GM19240 (cell line): ENCODE data around the gene VOPP1.

Experiments
- DNase-seq: peaks from one replicate; pipeline ENCODE4 v3.0.0; 2011; ENCODE audit warnings: low spot score; ENCODE audit not compliant: insufficient read length

Gene VOPP1

GRCh38 chr7:55438757-55439525 lies 133.4 kb downstream of the VOPP1 start:
- DNase-seq, result no peak

- DNase-seq, result no peak
These were observed 134.1 kb downstream of the VOPP1 start for GRCh38 chr7:55438085-55438756.

GRCh38 chr7:55437375-55437774 lies 134.9 kb downstream of the VOPP1 start:
- DNase-seq, result no peak

- DNase-seq, result no peak
These were observed 135.8 kb downstream of the VOPP1 start for GRCh38 chr7:55436457-55436856.

- DNase-seq, result no peak
These were observed 136.8 kb downstream of the VOPP1 start for GRCh38 chr7:55435466-55435865.

- peak; percentile 33 for DNase-seq
These were observed 139.1 kb downstream of the VOPP1 start for GRCh38 chr7:55432939-55433784.

GRCh38 chr7:55432506-55432905 lies 139.8 kb downstream of the VOPP1 start:
- no peak for DNase-seq

GRCh38 chr7:55431898-55432297 lies 140.4 kb downstream of the VOPP1 start:
- no peak for DNase-seq

- DNase-seq, result no peak
These were observed 142.3 kb downstream of the VOPP1 start for GRCh38 chr7:55429835-55430499.

GRCh38 chr7:55427800-55428199 lies 144.5 kb downstream of the VOPP1 start:
- no peak for DNase-seq

- no peak for DNase-seq
These were observed 145.0 kb downstream of the VOPP1 start for GRCh38 chr7:55427342-55427741.

GRCh38 chr7:55426676-55427075 lies 145.6 kb downstream of the VOPP1 start:
- DNase-seq, result no peak

- no peak for DNase-seq
These were observed 147.1 kb downstream of the VOPP1 start for GRCh38 chr7:55425141-55425752.

GRCh38 chr7:55423891-55424290 lies 148.4 kb downstream of the VOPP1 start:
- DNase-seq, result no peak

GRCh38 chr7:55423277-55423711 lies 149.0 kb downstream of the VOPP1 start:
- DNase-seq, result no peak
